Ramos (cell line): Measurements from ENCODE around the gene SELPLG.

Experiments
- in situ Hi-C: fragments of 300-500 bp; cut with MboI; formaldehyde crosslinking; loops from one replicate; pipeline ENCODE4 v1.14.3; 2022; ENCODE audit warnings: low sequenced_read_pairs; ENCODE audit not compliant: unreplicated experiment

SELPLG gene

GRCh38 chr12:108609537-108610335 lies 24.0 kb downstream of the SELPLG start:
- in situ Hi-C loops: no loop called here

GRCh38 chr12:108608616-108609015 lies 25.1 kb downstream of the SELPLG start:
- in situ Hi-C loops: no loop called here

- in situ Hi-C loops: no loop called here
Observed at GRCh38 chr12:108607981-108608600, 25.6 kb downstream of the SELPLG start.

DNA sequence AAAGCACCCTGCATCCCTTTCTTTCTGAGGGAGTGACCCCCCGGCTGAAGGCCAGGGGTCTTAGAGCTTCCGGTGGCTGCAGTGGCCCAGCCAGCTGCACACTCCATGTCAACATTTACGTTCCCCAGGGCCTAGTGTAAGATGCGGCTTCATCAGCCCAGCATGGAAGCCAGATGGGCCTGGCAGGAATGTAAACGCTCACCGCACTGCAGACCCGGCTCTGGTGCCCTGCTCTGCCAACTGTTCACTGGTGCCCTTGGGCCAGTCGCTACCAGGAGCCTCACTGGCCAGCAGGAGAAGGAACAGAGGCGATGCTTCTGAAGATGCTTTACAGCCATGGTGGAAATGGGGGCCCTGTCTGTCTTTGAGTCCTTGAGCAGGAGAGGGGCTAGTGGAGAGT lies 27.2 kb downstream of the SELPLG start:
- in situ Hi-C loops: no loop called here

DNA sequence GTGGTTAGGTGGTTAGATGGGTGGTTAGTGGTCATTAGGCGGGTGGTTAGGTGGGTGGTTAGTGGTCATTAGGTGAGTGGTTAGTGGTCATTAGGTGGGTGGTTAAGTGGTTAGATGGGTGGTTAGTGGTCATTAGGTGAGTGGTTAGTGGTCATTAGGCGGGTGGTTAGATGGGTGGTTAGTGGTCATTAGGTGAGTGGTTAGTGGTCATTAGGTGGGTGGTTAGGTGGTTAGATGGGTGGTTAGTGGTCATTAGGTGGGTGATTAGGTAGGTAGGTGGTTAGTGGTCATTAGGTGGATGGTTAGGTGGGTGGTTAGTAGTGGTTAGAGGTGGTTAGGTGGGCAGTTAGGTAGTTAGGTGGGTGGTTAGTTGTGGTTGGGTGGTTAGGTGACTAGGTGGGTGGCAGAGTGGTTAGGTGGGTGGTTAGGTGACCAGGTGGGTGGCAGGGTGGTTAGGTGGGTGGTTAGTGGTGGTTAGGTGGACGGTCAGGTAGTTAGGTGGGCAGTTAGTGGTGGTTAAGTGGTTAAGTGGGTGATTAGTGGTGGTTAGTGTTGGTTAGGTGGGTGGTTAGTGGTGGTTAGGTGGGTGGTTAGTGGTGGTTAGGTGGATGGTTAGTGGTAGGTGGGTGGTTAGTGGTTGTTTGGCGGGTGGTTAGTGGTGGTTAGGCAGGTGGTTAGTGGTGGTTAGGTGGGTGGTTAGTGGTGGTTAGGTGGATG lies 27.8 kb downstream of the SELPLG start:
- in situ Hi-C loops: no loop called here

- in situ Hi-C loops: no loop called here
Observed at GRCh38 chr12:108605000-108605689, 28.5 kb downstream of the SELPLG start.

DNA sequence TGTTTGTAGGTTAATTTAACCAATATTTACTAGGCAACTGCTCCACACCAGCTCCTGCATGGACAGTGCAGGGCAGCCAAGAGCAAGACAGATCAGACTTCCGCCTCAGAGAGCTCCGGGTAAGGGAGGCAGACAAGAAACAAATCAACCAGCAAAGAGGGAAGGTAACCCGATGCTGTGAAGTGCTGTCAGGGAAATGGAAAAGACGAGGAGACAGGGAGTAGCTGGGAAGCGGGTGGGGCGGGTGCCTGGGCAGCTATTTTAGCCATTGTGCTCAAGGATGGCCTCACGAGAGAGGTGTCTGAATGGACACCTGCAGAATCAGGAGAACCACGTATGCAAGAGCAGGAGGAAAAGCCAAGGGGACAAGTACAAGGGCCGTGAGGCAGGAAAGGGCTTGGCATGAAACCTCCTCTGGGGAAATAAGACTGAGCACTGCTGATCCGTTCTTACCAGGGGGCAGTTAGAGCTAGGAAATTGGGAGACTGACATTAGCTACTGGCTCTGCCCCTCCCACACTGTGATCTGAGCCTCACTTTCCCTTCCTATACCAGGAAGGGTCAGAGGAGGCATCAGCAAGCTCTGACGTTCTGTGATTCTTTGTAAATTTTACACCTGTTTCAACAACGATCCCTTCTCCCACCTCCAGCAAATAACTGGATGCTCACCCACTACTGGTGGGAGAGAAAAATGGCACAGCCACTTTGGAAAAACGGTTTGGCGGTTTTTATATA lies 29.3 kb downstream of the SELPLG start:
- in situ Hi-C loops: no loop called here

DNA sequence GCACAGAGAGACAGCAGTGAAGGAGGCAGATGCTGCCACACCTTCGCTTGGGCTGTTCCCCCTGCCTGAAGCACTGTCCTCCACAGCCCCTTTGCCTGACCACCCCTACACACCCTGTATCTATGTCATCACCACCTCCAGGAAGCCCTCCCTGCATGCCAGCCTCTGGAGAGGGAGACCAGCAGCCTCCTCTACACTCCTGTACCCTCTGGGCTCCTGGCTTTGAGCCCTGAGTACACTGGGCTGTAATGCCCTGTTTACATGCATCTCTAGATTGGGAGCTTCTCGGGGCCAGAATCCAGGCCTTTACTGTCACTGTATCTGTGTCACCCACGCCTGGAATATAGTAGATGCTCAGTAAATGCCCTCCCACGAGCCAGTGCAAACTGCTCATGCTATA lies 30.0 kb downstream of the SELPLG start:
- in situ Hi-C loops: no loop called here

- in situ Hi-C loops: no loop called here
Observed at GRCh38 chr12:108602976-108603704, 30.6 kb downstream of the SELPLG start.

DNA sequence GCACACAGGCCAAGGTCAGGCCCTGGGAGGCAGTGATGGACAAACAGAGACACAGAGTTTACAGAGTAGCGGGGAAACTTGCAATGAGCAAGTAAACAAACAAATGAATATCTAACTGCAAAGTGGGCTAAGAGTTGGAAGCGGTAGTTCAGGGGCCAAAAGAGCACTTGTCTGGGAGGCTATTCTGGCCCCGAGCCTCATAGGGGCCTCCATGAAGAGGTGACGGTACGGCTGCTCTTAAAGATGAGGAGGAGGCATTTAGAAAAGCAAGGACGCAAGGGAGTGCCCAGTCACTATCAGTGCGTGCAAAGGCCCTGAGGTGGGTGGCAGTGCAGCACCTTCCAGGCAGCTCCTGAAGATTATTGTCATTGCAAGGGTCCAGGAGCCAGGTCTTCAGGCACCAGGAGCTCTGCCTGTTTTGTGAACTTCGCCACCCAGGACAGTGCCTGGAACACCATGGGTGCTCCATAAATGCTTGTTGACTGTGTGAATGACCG lies 31.4 kb downstream of the SELPLG start:
- in situ Hi-C loops: no loop called here

GRCh38 chr12:108600702-108601007 lies 33.0 kb downstream of the SELPLG start:
- in situ Hi-C loops: no loop called here

DNA sequence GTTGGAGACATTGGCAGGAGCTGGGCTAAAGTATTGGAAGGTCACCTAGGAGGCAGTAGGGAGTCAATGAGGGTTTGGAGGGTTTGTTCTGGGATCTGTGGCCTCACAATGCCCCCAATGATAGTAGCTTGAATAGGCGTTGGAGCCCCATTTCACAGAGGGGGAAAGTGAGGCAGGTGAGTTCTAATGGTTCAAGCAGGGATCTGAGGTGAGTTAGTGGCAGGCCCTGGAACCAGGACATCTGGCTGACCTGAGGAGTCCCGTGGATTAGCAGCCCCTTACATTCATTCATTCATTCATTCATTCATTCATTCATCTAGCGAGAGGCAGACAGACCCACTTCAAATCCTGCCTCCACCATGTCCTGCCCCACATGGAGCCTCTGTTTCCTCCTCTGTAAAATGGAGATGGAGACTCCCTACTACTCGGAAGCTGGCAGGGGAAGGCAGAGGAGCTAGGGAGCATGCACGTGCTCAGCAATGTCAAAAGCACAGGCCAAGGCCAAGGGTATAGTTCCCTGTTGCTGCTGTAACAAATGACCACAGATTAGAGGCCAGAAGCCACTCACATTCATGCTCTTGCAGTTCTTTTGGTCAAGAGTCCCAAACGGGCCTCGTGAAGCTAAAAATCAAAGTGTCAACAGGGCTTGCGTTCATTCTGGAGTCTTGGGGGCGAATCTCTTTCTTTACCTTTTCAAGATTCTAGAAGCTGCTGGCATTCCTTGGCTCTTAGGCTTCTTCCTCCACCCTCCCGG lies 33.6 kb downstream of the SELPLG start:
- in situ Hi-C loops: no loop called here

DNA sequence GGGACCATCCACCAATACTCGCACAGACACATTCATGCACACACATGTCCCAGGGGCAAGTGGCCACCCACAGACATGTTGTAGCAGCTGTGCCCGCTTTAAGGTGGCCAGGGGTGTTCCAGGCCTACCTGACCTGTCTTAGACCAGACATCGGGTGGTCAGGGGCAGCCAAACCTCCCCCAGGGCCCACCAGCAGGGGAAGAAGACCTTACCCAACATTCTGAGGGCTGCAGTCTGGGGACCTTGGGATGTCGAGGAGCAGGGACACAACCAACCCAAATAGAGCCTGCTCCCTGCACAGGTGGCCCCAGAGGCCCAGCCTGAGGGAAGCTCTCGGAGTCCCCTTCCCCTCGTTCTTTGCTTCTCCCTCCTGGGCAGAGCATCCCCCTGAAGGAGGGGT lies 34.2 kb downstream of the SELPLG start:
- in situ Hi-C loops: no loop called here

GRCh38 chr12:108598553-108599250 lies 35.0 kb downstream of the SELPLG start:
- in situ Hi-C loops: no loop called here

- in situ Hi-C loops: no loop called here
Observed at GRCh38 chr12:108597559-108598471, 35.9 kb downstream of the SELPLG start, which contains the start of gene TMEM119. TSS of gene TMEM119 (minus strand) at chr12:108598084. CDS start at chr12:108592383, 5,701 bp downstream.

DNA sequence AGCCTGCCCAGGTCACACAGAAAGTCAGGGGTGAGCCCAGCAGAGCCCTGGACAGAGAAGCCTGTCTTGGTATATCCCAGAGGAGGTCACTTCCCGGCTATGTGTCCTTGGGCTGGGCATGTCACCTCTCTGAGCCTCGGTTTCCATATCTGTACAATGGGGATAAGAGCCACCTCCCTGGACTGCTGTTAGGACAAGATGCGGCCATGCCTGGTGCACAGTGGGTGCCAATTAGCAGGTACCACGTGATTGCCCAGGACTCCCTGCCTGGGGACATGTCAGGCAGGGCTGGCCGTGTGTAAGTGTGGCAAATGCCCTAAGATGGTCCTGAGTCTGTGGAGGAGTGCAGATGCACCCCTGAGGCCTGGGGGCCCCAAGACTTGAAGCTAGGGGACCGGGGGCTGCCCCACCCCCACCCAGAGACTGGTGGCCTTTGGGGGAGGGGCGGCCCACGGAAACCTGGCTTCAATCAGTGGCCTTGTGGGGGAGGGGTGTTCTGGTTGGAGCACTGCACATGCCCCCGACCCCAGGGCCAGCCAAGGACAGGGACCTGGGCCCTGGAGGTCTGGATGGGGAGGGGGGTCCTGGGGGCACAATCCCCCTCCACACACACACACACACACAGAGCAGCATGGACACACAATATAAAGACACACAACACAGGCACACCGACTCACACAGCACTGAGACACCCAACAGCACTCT lies 36.7 kb downstream of the SELPLG start:
- in situ Hi-C loops: no loop called here
